Measurements from ENCODE around the gene SLC8A1. TPM values are rescaled to one million over a fixed set of nuclear protein-coding genes. Genes with fewer than 3 reads are reported as not detected.

The SLC8A1 gene
- total and polyA plus RNA-seq, 2 donors, result 26.9 to 280 TPM

DNA sequence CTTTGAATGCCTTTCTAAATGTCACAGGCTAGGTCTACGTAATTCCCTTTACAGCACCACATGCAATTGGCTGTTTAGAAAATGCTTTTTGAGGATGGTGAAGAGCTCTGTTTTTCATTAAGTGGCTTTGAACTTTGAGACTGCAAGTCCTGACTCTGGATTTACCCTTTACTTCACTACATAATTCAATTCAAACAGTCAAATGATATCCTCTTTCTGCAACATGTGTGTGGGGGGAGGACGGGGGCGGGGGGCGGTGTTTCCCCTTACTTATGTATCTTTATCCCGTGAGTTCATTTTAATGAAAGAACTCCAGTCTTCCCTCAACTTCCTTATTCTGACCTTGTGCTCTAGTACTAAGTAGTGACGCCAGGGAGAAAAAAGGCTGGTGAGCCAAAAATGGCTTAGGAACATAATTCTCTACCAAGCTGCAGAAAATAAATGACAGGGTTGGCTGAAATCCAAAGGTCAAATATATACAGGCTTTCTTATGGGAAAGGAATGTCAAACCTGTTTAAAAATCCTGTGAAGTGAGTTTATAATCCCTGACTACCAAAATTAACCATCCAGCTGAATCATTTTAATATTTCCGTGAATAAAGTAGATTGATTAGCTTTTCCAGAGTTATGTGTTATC is 119.6 kb downstream of the SLC8A1 start:
- Histone ChIP-seq H3K27ac (ENCODE audit: low read depth) (no peak overlapping the region), H3K36me3 (ENCODE audit: insufficient read depth) (no peaks in the 10 kb centered on the region), H3K4me1 (ENCODE audit: insufficient read depth) (no peaks in the 10 kb centered on the region), H3K4me3 (ENCODE audit: low read depth, low read length) (no peak overlapping the region)
- no peak for DNase-seq (ENCODE audit: extremely low spot score)
- WGBS, result 42% methylated on average over 7 of the region's 7 CpGs

DNA sequence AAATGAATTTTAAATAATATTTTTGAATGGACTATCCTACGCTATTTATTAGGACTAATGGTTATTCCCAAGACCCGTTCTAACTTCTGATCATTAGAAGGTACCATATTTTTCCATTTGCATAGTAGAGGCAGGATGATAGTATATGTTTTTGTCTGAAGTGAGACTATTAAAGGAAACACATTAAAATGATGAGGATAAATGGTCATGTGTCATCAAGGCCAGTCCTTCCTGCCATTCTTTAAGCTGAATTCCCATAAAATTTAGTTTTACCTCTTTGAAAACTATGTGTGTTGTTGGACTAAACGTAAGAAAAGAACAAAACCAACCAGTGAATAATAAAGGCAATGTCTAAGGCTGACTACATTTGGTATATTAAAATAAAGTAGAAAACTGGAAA is 121.8 kb downstream of the SLC8A1 start:
- no peak for DNase-seq (ENCODE audit: extremely low spot score)
- H3K36me3 ChIP-seq (ENCODE audit: insufficient read depth), result no peaks in the 10 kb centered on the region
- no peaks in the 10 kb centered on the region for H3K4me1 ChIP-seq (ENCODE audit: insufficient read depth)
- H3K27ac ChIP-seq (ENCODE audit: low read depth), result no peak overlapping the region
- no peak overlapping the region for H3K4me3 ChIP-seq (ENCODE audit: low read depth, low read length)
- WGBS, result 46% methylated on average over 3 of the region's 3 CpGs

DNA sequence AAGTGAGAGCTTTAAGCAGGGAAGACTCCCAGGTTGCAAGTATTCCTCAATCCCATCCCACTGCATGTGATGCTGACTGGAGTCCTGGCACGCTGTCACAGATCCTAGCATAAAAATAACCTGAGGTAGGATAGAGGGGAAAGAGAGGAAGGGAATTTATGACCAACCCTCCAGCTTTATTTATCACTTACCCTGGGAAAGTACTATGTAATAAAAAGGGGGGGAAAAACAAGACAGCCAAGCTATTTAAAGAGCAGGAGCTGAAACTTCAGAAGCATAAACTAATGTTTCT is 122.2 kb downstream of the SLC8A1 start:
- Histone ChIP-seq H3K36me3 (ENCODE audit: insufficient read depth) (no peaks in the 10 kb centered on the region), H3K4me3 (ENCODE audit: low read depth, low read length) (no peak overlapping the region), H3K4me1 (ENCODE audit: insufficient read depth) (no peaks in the 10 kb centered on the region), H3K27ac (ENCODE audit: low read depth) (no peak overlapping the region)
- DNase-seq (ENCODE audit: extremely low spot score), result no peak
- WGBS, result 55% methylated on average over 1 of the region's 1 CpG

DNA sequence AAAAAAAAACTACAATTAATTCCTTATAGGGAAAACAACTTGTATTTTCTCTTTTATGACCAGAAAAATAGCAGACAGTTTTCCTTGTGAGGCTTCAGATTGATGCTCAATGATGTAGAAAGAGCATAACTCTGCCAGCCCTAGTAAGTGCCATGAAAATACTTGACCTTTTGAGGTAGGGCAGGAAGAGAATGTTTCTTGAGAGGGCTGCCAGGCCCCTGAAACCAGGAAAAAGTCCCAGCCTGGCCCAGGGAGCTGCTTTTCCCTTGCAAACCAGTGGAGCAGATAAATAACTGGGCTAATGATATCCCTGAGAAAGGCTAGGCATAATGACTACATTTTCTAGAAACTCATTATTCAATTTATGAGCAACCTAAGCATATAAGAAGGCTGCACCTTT is 126.8 kb downstream of the SLC8A1 start:
- Histone ChIP-seq H3K4me1 (ENCODE audit: insufficient read depth) (no peaks in the 10 kb centered on the region), H3K36me3 (ENCODE audit: insufficient read depth) (no peaks in the 10 kb centered on the region)

DNA sequence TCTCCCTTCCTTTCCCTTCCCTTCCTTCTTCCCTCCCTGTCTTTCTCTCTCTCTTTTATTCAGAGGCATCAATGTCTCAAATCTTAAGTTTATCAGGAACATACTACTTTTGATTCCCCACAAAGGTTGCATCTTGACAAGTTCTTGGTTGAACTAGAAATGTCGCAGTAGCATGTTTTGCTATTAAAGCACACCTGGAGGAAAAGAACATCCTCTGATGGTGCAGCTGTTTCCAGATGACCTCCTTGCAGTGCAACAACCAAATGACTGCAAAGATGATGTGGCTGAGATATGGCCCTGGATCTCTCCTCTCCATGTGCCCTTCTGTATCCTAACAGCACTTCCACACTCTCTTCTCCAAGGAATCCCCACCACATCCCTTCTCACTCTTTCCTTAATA is 127.2 kb downstream of the SLC8A1 start:
- WGBS, result 90% methylated on average over 1 of the region's 1 CpG
- no peak overlapping the region for H3K4me3 ChIP-seq (ENCODE audit: low read depth, low read length)
- no peak overlapping the region for H3K27ac ChIP-seq (ENCODE audit: low read depth)
- no peak for DNase-seq (ENCODE audit: extremely low spot score)
- no peaks in the 10 kb centered on the region for H3K36me3 ChIP-seq (ENCODE audit: insufficient read depth)
- no peaks in the 10 kb centered on the region for H3K4me1 ChIP-seq (ENCODE audit: insufficient read depth)

More for the DNA sequence above, 126.8 kb downstream of the SLC8A1 start:
- DNase-seq (ENCODE audit: extremely low spot score), result no peak
- Histone ChIP-seq H3K4me3 (ENCODE audit: low read depth, low read length) (no peak overlapping the region), H3K27ac (ENCODE audit: low read depth) (no peak overlapping the region)

DNA sequence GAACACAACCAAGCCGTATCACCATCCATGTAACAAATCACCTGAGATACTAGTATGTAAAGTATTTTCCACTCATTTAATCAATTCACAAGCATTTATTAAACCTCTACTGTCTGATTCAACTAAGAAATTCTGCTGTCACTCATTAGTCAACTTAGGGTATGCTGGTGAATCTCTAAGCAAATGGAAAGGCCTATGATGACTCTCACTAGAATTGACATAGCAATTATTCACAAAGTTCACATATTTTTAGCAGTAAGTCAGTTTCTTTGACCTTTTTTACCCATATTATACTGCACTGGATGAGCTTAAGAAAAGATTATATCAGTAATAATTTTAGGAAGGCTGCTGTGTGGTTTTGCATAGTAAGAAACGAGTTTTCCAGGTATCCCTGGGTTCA is 130.1 kb downstream of the SLC8A1 start:
- 93% methylated on average over 2 of the region's 2 CpGs for WGBS
- H3K27ac ChIP-seq (ENCODE audit: low read depth), result no peak overlapping the region
- DNase-seq (ENCODE audit: extremely low spot score), result no peak
- no peaks in the 10 kb centered on the region for H3K4me1 ChIP-seq (ENCODE audit: insufficient read depth)
- no peak overlapping the region for H3K4me3 ChIP-seq (ENCODE audit: low read depth, low read length)
- H3K36me3 ChIP-seq (ENCODE audit: insufficient read depth), result no peaks in the 10 kb centered on the region

DNA sequence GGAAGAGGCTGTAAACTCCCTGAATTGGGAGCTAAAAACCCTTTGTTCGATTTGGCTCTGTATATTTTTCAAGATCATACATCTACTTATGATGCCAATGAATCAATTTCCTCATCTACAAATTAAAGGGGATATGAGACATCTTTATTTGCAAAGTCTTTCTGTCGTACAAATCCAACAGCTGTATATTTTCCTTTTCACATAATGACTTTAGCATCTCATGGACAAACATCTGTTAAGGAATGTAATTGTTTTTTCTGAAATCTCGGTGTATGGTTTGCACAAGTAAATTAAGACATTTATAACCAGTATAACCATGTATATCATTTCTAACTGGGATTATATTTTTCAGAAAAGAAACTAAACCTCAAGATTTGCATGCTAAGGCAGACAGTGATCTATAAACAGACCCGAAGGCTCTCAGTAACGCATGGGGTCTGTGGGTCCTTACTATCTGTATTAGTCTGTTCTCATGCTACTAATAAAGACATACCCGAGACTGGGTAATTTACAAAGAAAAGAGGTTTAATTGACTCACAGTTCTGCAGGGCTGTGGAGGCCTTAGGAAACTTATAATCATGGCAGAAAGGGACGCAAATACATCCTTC is 130.8 kb downstream of the SLC8A1 start:
- H3K4me3 ChIP-seq (ENCODE audit: low read depth, low read length), result no peak overlapping the region
- H3K4me1 ChIP-seq (ENCODE audit: insufficient read depth), result no peaks in the 10 kb centered on the region
- WGBS, result 70% methylated on average over 7 of the region's 7 CpGs
- H3K27ac ChIP-seq (ENCODE audit: low read depth), result no peak overlapping the region
- H3K36me3 ChIP-seq (ENCODE audit: insufficient read depth), result no peaks in the 10 kb centered on the region
- DNase-seq (ENCODE audit: extremely low spot score), result no peak

DNA sequence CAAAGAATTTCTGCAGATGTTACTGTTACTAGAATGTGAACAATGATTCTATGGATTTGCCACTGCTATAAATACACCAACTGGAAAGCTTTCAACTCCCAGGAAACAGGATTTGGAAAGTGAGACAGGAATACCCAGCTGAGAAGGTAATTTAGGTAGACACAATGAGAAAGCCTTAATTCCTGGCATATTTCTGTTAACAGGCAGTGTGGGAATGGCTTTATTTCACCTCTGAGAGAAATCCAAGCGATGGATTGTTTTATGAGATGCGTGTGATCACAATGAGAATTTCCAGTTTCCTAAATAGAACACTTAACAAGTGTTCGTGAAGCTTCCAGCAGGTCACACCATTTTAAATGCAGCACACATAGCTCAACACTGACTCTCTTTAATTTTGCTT is 133.0 kb downstream of the SLC8A1 start:
- H3K27ac ChIP-seq (ENCODE audit: low read depth), result no peak overlapping the region

DNA sequence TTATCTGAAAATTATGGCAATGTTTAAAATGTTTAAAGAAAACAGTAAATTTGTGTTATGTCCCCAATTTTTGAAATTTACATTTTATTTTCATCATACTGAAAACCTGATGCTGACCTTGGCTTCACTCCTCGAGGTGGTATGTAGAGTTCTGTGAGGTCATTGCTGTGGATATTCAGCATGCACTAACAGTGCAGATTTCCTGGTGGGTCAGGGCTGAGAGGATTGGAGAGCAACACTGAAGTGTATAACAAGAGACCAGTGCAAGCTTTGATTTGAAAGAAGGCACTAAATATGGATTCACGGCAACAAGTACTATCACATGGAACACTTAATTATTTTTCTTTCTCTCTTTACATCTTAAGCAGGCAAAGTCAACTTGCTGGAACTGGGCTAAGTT is 134.1 kb downstream of the SLC8A1 start:
- Histone ChIP-seq H3K36me3 (ENCODE audit: insufficient read depth) (no peaks in the 10 kb centered on the region), H3K4me1 (ENCODE audit: insufficient read depth) (no peaks in the 10 kb centered on the region), H3K4me3 (ENCODE audit: low read depth, low read length) (no peak overlapping the region), H3K27ac (ENCODE audit: low read depth) (no peak overlapping the region)
- no peak for DNase-seq (ENCODE audit: extremely low spot score)
- WGBS, result 45% methylated on average over 2 of the region's 2 CpGs

More for the DNA sequence above, 133.0 kb downstream of the SLC8A1 start:
- Histone ChIP-seq H3K4me1 (ENCODE audit: insufficient read depth) (no peaks in the 10 kb centered on the region), H3K36me3 (ENCODE audit: insufficient read depth) (no peaks in the 10 kb centered on the region), H3K4me3 (ENCODE audit: low read depth, low read length) (no peak overlapping the region)
- 65% methylated on average over 3 of the region's 3 CpGs for WGBS
- DNase-seq (ENCODE audit: extremely low spot score), result no peak

DNA sequence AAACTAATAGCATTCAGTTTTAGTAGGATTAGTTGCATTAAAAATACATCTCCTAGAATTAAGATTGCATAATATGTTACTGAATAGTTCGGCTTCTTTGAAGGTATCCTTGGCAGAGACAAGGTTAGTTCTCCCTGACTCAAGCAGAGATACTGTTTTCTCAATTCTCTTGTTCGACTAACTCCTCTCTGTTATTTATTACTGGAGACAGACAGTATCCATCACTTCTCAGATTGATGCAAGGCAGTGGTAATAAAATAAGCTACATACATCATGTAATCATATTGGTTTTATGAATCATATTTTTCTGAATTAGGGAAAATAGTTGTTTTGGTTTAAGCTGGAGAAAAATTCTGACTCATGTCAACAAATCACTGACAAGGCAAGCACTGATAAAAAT is 134.8 kb downstream of the SLC8A1 start:
- no peak overlapping the region for H3K4me3 ChIP-seq (ENCODE audit: low read depth, low read length)
- 34% methylated on average over 2 of the region's 2 CpGs for WGBS
- H3K36me3 ChIP-seq (ENCODE audit: insufficient read depth), result no peaks in the 10 kb centered on the region
- H3K4me1 ChIP-seq (ENCODE audit: insufficient read depth), result no peaks in the 10 kb centered on the region
- H3K27ac ChIP-seq (ENCODE audit: low read depth), result no peak overlapping the region
- DNase-seq (ENCODE audit: extremely low spot score), result no peak

DNA sequence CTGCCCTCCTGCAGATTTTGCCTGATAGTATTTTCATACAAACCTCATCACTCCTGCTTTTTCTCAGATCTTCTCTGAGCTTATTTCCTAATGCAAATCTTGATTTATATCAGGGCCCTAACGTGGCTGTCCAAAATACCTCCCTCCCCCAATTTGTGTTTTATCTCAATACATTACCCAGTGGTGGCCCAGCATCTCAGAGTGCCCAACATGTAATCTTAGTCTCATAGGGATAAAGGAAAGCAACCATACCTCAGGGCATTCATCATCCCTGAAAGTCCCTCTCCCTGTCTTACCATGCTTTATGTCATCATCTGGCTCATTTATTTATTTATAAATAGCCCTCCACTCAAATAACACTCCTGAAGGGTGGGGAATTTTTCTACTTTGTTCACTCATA is 135.3 kb downstream of the SLC8A1 start:
- H3K27ac ChIP-seq (ENCODE audit: low read depth), result no peak overlapping the region
- no peak for DNase-seq (ENCODE audit: extremely low spot score)
- WGBS, result 38% methylated on average over 1 of the region's 1 CpG
- no peak overlapping the region for H3K4me3 ChIP-seq (ENCODE audit: low read depth, low read length)
- H3K4me1 ChIP-seq (ENCODE audit: insufficient read depth), result no peaks in the 10 kb centered on the region
- H3K36me3 ChIP-seq (ENCODE audit: insufficient read depth), result no peaks in the 10 kb centered on the region

DNA sequence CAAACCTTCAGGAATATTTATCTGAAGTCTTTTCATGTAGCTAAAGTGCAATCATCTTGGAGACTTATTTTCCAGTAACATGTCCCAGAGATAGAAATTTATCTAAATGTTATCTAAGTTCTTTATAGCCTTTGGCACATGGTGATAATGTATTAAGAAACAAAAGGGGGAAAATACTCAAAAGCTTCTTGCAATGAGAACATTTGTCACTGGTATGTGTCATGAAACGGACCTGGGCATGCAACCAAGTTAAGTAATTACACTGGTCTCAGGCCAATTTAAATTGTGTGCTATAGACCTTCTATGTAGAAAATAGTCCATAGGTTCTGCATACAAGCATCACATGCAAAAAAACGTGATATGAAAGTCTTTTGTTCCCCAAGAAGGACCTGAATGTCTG is 136.2 kb downstream of the SLC8A1 start:
- H3K4me1 ChIP-seq (ENCODE audit: insufficient read depth), result no peaks in the 10 kb centered on the region
- WGBS, result 36% methylated on average over 2 of the region's 2 CpGs
- H3K36me3 ChIP-seq (ENCODE audit: insufficient read depth), result no peaks in the 10 kb centered on the region
- H3K4me3 ChIP-seq (ENCODE audit: low read depth, low read length), result no peak overlapping the region
- no peak overlapping the region for H3K27ac ChIP-seq (ENCODE audit: low read depth)
- no peak for DNase-seq (ENCODE audit: extremely low spot score)

DNA sequence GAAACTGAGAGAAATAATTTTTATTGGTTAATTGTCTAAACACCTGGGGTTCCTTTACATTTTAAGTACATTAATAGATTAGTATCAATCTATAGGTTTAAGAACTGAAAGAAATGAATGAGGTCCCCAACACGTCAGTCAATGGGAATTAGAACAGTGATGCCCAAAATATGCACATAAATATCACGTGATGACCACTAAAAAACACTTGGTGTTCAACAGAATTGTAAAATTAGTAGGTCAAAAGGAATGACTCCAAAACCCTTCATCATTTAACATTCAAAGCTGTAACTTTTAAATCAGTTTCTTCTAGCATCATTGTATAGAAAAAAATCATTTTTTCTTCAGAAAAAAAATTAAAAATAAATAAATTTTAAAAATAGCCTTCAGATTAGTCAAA is 140.9 kb downstream of the SLC8A1 start:
- no peak overlapping the region for H3K27ac ChIP-seq (ENCODE audit: low read depth)
- DNase-seq (ENCODE audit: extremely low spot score), result no peak
- WGBS, result 91% methylated on average over 2 of the region's 2 CpGs
- H3K4me1 ChIP-seq (ENCODE audit: insufficient read depth), result no peaks in the 10 kb centered on the region
- H3K4me3 ChIP-seq (ENCODE audit: low read depth, low read length), result no peak overlapping the region
- no peaks in the 10 kb centered on the region for H3K36me3 ChIP-seq (ENCODE audit: insufficient read depth)

DNA sequence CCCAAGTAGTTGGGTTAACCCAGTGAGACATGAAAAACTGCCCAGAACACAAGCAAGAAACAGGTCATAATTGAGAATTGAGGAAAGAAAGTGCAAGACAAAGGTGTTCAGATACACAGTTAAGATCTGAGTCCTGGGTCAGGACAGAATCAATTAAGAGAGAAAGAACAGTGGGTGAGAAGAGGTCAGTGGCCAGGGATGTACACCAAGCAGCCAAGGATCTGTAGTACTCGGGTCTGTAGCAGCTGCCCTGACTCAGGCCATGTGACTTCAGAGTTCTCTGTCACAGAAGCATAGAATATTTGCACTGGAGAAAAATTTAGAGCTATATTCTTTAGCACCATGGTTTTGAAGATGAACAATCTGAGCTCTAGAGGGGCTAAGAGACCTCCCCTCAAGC is 141.6 kb downstream of the SLC8A1 start:
- 80% methylated on average over 1 of the region's 1 CpG for WGBS

DNA sequence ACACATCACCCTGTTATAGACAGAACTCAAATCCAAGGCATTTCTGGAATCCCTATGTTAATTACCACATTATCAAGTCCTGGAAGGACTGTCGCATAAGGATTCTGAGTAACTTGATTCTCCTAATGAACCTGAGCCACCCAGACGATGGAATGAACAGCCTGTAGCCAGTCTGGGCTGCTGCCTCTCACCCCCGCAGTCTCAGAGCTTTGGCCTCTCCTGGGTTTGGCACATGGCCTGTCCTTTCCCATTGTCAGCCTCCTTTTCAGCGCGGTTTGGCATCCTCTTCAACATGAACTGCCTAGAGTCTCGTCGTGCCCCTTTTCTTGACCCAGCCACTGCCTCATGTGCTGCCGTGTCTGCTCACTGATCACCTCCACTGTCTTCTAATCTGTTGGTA is 147.6 kb downstream of the SLC8A1 start:
- Histone ChIP-seq H3K4me3 (ENCODE audit: low read depth, low read length) (no peak overlapping the region), H3K4me1 (ENCODE audit: insufficient read depth) (no peaks in the 10 kb centered on the region), H3K27ac (ENCODE audit: low read depth) (no peak overlapping the region), H3K36me3 (ENCODE audit: insufficient read depth) (no peaks in the 10 kb centered on the region)
- DNase-seq (ENCODE audit: extremely low spot score), result no peak
- WGBS, result 83% methylated on average over 8 of the region's 8 CpGs

More for the DNA sequence above, 141.6 kb downstream of the SLC8A1 start:
- no peak overlapping the region for H3K27ac ChIP-seq (ENCODE audit: low read depth)
- H3K4me3 ChIP-seq (ENCODE audit: low read depth, low read length), result no peak overlapping the region
- no peak for DNase-seq (ENCODE audit: extremely low spot score)
- no peaks in the 10 kb centered on the region for H3K36me3 ChIP-seq (ENCODE audit: insufficient read depth)
- H3K4me1 ChIP-seq (ENCODE audit: insufficient read depth), result no peaks in the 10 kb centered on the region

All from urinary bladder (tissue), 4 donors.